GM23338 (cell line): ENCODE results near the gene RPL22. TPM values are rescaled to one million over a fixed set of nuclear protein-coding genes. Genes with fewer than 3 reads are reported as not detected.

ENCODE experiments used
- ATAC-seq: fragments of 200-7000 bp; cut with Tn5 transposase; 3 replicates; pipeline ENCODE4 v1.9.1; 2020
- DNase-seq: peaks from one replicate; pipeline ENCODE4 v3.0.0-alpha.2; 2015; ENCODE audit warnings: low spot score
- H2AFZ ChIP-seq: fragments of 200-600 bp; sonication (generic); 2 replicates; pipeline ENCODE4 v1.8.0; 2016; ENCODE audit warnings: antibody characterized with exemption, mild to moderate bottlenecking, moderate library complexity
- H3F3A ChIP-seq: fragments of 200-600 bp; sonication (generic); replicated peaks from 2 replicates; pipeline ENCODE4 v1.8.0; 2017; ENCODE audit warnings: antibody characterized with exemption, mixed run types, low read depth
- H3K27ac ChIP-seq: fragments of 200-600 bp; sonication (generic); 2 replicates; pipeline ENCODE4 v1.6.1; 2016; ENCODE audit warnings: low read depth
- H3K27me3 ChIP-seq: fragments of 200-600 bp; sonication (generic); 2 replicates; pipeline ENCODE4 v1.8.0; 2016; ENCODE audit warnings: mild to moderate bottlenecking, mixed run types, moderate library complexity; ENCODE audit not compliant: insufficient read depth
- H3K36me3 ChIP-seq: fragments of 200-600 bp; sonication (generic); 2 replicates; pipeline ENCODE4 v1.8.0; 2016; ENCODE audit warnings: mild to moderate bottlenecking; ENCODE audit not compliant: insufficient read depth
- H3K4me1 ChIP-seq: fragments of 200-600 bp; sonication (generic); 2 replicates; pipeline ENCODE4 v1.8.0; 2016; ENCODE audit warnings: mild to moderate bottlenecking, moderate library complexity; ENCODE audit not compliant: insufficient read depth
- H3K4me2 ChIP-seq: fragments of 200-600 bp; sonication (generic); 2 replicates; pipeline ENCODE4 v1.7.1; 2017; ENCODE audit warnings: mixed run types
- H3K4me3 ChIP-seq: fragments of 200-600 bp; sonication (generic); 2 replicates; pipeline ENCODE4 v1.6.1; 2016; ENCODE audit warnings: mixed run types
- H3K79me2 ChIP-seq: fragments of 200-600 bp; sonication (generic); replicated peaks from 2 replicates; pipeline ENCODE4 v1.8.0; 2017; ENCODE audit warnings: mild to moderate bottlenecking; ENCODE audit not compliant: insufficient read depth
- H3K9me2 ChIP-seq: fragments of 200-600 bp; sonication (generic); 2 replicates; pipeline ENCODE4 v1.8.0; 2017; ENCODE audit not compliant: insufficient read depth
- H4K20me1 ChIP-seq: fragments of 200-600 bp; sonication (generic); replicated peaks from 2 replicates; pipeline ENCODE4 v1.8.0; 2017; ENCODE audit warnings: mild to moderate bottlenecking; ENCODE audit not compliant: insufficient read depth
- H3K27ac Mint-ChIP-seq: 2 replicates; pipeline ENCODE4 v1.8.0; 2020; ENCODE audit warnings: inconsistent platforms, mild to moderate bottlenecking, moderate library complexity, mixed read lengths
- H3K27me3 Mint-ChIP-seq: 3 replicates; pipeline ENCODE4 v1.8.0; 2022; ENCODE audit warnings: low read depth, mild to moderate bottlenecking, moderate library complexity, mixed read lengths, inconsistent platforms; ENCODE audit not compliant: insufficient read depth, poor library complexity
- H3K36me3 Mint-ChIP-seq: 3 replicates; pipeline ENCODE4 v1.8.0; 2021; ENCODE audit warnings: low read depth, mild to moderate bottlenecking, inconsistent platforms, moderate library complexity, mixed read lengths
- H3K4me1 Mint-ChIP-seq: 3 replicates; pipeline ENCODE4 v1.8.0; 2020; ENCODE audit warnings: mild to moderate bottlenecking, inconsistent platforms, mixed read lengths
- H3K4me3 Mint-ChIP-seq: 3 replicates; pipeline ENCODE4 v1.8.0; 2021; ENCODE audit warnings: moderate library complexity, mild to moderate bottlenecking, inconsistent platforms, mixed read lengths
- H3K9me3 Mint-ChIP-seq: 3 replicates; pipeline ENCODE4 v1.8.0; 2020; ENCODE audit warnings: moderate library complexity, mild to moderate bottlenecking, inconsistent platforms, mixed read lengths
- CREB1 ChIP-seq: fragments of 250-450 bp; sonication (Bioruptor Pico); IDR thresholded peaks from 2 replicates; pipeline ENCODE4 v1.5.0; 2020; ENCODE audit warnings: low read depth, mild to moderate bottlenecking, moderate library complexity
- CTCF ChIP-seq, 2 experiments: fragments of 200-600 bp in 1 of 2; sonication (generic) in 1 of 2; conservative IDR thresholded peaks; 2 replicates each; pipeline versions ENCODE4 v1.5.1 to v1.6.1; 2016 to 2017; ENCODE audit warnings: antibody characterized with exemption in 2 of 2, low read depth in 2 of 2, mild to moderate bottlenecking in 2 of 2, moderate library complexity in 1 of 2
- EZH2 ChIP-seq: fragments of 200-600 bp; sonication (generic); IDR thresholded peaks from one replicate; pipeline ENCODE4 v1.8.0; 2017; ENCODE audit warnings: antibody characterized with exemption, mild to moderate bottlenecking, low read depth; ENCODE audit not compliant: unreplicated experiment
- EZH2phosphoT487 ChIP-seq: fragments of 200-600 bp; sonication (generic); IDR thresholded peaks from one replicate; pipeline ENCODE4 v1.8.1; 2018; ENCODE audit warnings: antibody characterized with exemption; ENCODE audit not compliant: unreplicated experiment
- JUNB ChIP-seq: IDR thresholded peaks from one replicate; pipeline ENCODE4 v1.6.1; 2016; ENCODE audit warnings: antibody characterized with exemption; ENCODE audit not compliant: unreplicated experiment
- NANOG ChIP-seq: IDR thresholded peaks from 2 replicates; pipeline ENCODE4 v1.6.1; 2016; ENCODE audit warnings: antibody characterized with exemption, borderline replicate concordance
- POLR2AphosphoS5 ChIP-seq: IDR thresholded peaks from 2 replicates; pipeline ENCODE4 v1.6.1; 2016; ENCODE audit warnings: antibody characterized with exemption, low read depth
- STAT1 ChIP-seq: IDR thresholded peaks from one replicate; pipeline ENCODE4 v1.6.1; 2016; ENCODE audit warnings: antibody characterized with exemption; ENCODE audit not compliant: unreplicated experiment
- ZNF114 ChIP-seq: fragments of 250-450 bp; sonication (Bioruptor Pico); IDR thresholded peaks from 2 replicates; pipeline ENCODE4 v1.5.0; 2020; ENCODE audit warnings: mild to moderate bottlenecking, moderate library complexity
- ZNF331 ChIP-seq: fragments of 250-450 bp; sonication (Bioruptor Pico); IDR thresholded peaks from 2 replicates; pipeline ENCODE4 v1.5.0; 2020; ENCODE audit warnings: low read depth, mild to moderate bottlenecking, moderate library complexity
- polyA plus RNA-seq: library from polyadenylated mRNA; unstranded; fragments of >200 nt; fragmentation: Nextera tagmentation; extraction: Ambion mirVana; gene quantifications from 2 replicates; pipeline ENCODE4 v1.2.1, GENCODE V29; 2016
- total RNA-seq: library from RNA; depleted of rRNA; stranded (reverse); fragments of >200 nt; shearing (Covaris generic); gene quantifications from 2 replicates; pipeline ENCODE4 v1.2.3, GENCODE V29; 2014
- TF ChIP-seq, protein P1 (sequence below): IDR thresholded peaks from one replicate; pipeline ENCODE4 v1.6.1; 2018; ENCODE audit warnings: antibody characterized with exemption; ENCODE audit not compliant: unreplicated experiment
- TF ChIP-seq, protein P2 (sequence below): fragments of 250-450 bp; sonication (Bioruptor Pico); IDR thresholded peaks from 2 replicates; pipeline ENCODE4 v1.5.0; 2020; ENCODE audit warnings: mild to moderate bottlenecking, moderate library complexity
- TF ChIP-seq, protein P3 (sequence below): IDR thresholded peaks from 2 replicates; pipeline ENCODE4 v1.6.1; 2016; ENCODE audit warnings: antibody characterized with exemption

The RPL22 gene
- total and polyA plus RNA-seq, 2 experiments from 2014 or later: 145 to 818 TPM

GRCh38 chr1:6223617-6224016 is 24.2 kb upstream of the RPL22 start:
- no peak overlapping the region for H3K27ac Mint-ChIP-seq
- no peak overlapping the region for H3K27ac ChIP-seq
- H3K9me2 ChIP-seq: no peaks in the 10 kb centered on the region
- H3K36me3 ChIP-seq: peaks cover 29% of the 10 kb centered on the region
- ATAC-seq: no peak
- H3K27me3 ChIP-seq: no peaks in the 10 kb centered on the region
- H3K4me3 Mint-ChIP-seq: no peak overlapping the region
- no peaks in the 10 kb centered on the region for H3K4me1 ChIP-seq
- H2AFZ ChIP-seq: no peak overlapping the region
- no peak overlapping the region for H3K4me3 ChIP-seq
- TF ChIP-seq STAT1 (no peak), EZH2phosphoT487 (no peak), CREB1 (CRISPR knock-in tag) (no peak), POLR2AphosphoS5 (no peak), EZH2 (no peak), CTCF (conservative IDR thresholded peaks at IDR 0.05; ENCODE audit: low read depth in 2 of 2) (no peak), NANOG (no peak), JUNB (no peak), ZNF331 (CRISPR knock-in tag) (no peak), ZNF114 (CRISPR knock-in tag) (no peak)
- TF ChIP-seq, protein P1, sequence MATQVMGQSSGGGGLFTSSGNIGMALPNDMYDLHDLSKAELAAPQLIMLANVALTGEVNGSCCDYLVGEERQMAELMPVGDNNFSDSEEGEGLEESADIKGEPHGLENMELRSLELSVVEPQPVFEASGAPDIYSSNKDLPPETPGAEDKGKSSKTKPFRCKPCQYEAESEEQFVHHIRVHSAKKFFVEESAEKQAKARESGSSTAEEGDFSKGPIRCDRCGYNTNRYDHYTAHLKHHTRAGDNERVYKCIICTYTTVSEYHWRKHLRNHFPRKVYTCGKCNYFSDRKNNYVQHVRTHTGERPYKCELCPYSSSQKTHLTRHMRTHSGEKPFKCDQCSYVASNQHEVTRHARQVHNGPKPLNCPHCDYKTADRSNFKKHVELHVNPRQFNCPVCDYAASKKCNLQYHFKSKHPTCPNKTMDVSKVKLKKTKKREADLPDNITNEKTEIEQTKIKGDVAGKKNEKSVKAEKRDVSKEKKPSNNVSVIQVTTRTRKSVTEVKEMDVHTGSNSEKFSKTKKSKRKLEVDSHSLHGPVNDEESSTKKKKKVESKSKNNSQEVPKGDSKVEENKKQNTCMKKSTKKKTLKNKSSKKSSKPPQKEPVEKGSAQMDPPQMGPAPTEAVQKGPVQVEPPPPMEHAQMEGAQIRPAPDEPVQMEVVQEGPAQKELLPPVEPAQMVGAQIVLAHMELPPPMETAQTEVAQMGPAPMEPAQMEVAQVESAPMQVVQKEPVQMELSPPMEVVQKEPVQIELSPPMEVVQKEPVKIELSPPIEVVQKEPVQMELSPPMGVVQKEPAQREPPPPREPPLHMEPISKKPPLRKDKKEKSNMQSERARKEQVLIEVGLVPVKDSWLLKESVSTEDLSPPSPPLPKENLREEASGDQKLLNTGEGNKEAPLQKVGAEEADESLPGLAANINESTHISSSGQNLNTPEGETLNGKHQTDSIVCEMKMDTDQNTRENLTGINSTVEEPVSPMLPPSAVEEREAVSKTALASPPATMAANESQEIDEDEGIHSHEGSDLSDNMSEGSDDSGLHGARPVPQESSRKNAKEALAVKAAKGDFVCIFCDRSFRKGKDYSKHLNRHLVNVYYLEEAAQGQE: no peak
- TF ChIP-seq, protein P2, sequence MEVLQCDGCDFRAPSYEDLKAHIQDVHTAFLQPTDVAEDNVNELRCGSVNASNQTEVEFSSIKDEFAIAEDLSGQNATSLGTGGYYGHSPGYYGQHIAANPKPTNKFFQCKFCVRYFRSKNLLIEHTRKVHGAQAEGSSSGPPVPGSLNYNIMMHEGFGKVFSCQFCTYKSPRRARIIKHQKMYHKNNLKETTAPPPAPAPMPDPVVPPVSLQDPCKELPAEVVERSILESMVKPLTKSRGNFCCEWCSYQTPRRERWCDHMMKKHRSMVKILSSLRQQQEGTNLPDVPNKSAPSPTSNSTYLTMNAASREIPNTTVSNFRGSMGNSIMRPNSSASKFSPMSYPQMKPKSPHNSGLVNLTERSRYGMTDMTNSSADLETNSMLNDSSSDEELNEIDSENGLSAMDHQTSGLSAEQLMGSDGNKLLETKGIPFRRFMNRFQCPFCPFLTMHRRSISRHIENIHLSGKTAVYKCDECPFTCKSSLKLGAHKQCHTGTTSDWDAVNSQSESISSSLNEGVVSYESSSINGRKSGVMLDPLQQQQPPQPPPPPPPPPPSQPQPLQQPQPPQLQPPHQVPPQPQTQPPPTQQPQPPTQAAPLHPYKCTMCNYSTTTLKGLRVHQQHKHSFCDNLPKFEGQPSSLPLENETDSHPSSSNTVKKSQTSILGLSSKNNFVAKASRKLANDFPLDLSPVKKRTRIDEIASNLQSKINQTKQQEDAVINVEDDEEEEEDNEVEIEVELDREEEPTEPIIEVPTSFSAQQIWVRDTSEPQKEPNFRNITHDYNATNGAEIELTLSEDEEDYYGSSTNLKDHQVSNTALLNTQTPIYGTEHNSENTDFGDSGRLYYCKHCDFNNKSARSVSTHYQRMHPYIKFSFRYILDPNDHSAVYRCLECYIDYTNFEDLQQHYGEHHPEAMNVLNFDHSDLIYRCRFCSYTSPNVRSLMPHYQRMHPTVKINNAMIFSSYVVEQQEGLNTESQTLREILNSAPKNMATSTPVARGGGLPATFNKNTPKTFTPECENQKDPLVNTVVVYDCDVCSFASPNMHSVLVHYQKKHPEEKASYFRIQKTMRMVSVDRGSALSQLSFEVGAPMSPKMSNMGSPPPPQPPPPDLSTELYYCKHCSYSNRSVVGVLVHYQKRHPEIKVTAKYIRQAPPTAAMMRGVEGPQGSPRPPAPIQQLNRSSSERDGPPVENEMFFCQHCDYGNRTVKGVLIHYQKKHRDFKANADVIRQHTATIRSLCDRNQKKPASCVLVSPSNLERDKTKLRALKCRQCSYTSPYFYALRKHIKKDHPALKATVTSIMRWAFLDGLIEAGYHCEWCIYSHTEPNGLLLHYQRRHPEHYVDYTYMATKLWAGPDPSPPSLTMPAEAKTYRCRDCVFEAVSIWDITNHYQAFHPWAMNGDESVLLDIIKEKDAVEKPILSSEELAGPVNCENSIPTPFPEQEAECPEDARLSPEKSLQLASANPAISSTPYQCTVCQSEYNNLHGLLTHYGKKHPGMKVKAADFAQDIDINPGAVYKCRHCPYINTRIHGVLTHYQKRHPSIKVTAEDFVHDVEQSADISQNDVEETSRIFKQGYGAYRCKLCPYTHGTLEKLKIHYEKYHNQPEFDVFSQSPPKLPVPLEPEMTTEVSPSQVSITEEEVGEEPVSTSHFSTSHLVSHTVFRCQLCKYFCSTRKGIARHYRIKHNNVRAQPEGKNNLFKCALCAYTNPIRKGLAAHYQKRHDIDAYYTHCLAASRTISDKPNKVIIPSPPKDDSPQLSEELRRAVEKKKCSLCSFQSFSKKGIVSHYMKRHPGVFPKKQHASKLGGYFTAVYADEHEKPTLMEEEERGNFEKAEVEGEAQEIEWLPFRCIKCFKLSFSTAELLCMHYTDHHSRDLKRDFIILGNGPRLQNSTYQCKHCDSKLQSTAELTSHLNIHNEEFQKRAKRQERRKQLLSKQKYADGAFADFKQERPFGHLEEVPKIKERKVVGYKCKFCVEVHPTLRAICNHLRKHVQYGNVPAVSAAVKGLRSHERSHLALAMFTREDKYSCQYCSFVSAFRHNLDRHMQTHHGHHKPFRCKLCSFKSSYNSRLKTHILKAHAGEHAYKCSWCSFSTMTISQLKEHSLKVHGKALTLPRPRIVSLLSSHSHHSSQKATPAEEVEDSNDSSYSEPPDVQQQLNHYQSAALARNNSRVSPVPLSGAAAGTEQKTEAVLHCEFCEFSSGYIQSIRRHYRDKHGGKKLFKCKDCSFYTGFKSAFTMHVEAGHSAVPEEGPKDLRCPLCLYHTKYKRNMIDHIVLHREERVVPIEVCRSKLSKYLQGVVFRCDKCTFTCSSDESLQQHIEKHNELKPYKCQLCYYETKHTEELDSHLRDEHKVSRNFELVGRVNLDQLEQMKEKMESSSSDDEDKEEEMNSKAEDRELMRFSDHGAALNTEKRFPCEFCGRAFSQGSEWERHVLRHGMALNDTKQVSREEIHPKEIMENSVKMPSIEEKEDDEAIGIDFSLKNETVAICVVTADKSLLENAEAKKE (CRISPR knock-in tag): no peak
- TF ChIP-seq, protein P3, sequence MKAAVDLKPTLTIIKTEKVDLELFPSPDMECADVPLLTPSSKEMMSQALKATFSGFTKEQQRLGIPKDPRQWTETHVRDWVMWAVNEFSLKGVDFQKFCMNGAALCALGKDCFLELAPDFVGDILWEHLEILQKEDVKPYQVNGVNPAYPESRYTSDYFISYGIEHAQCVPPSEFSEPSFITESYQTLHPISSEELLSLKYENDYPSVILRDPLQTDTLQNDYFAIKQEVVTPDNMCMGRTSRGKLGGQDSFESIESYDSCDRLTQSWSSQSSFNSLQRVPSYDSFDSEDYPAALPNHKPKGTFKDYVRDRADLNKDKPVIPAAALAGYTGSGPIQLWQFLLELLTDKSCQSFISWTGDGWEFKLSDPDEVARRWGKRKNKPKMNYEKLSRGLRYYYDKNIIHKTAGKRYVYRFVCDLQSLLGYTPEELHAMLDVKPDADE: no peak
- peaks cover under 1% of the 10 kb centered on the region; the same call in 1 of the 3 replicates for H3K4me1 Mint-ChIP-seq
- H3K4me2 ChIP-seq: no peak overlapping the region
- no peak for DNase-seq
- peaks cover 12% of the 10 kb centered on the region; the same call in 1 of the 2 replicates for H3F3A ChIP-seq
- H3K9me3 Mint-ChIP-seq: no peaks in the 10 kb centered on the region
- peaks cover 11% of the 10 kb centered on the region for H3K79me2 ChIP-seq
- peaks cover 66% of the 10 kb centered on the region for H3K36me3 Mint-ChIP-seq
- H3K27me3 Mint-ChIP-seq: peaks cover 16% of the 10 kb centered on the region
- H4K20me1 ChIP-seq: peaks cover 28% of the 10 kb centered on the region
